HG02938 (cell line): Measurements from ENCODE around the gene RAB42.
A peak's percentile ranks its signal among the peaks of the same experiment; 100 is the strongest.
"Not testable (repeated sequence)": the region's sequence is repeated elsewhere in the genome, so short reads cannot be mapped to it uniquely, and the experiment has no call there.

Experiments
- ATAC-seq: cut with Tn5 transposase; IDR thresholded peaks from one replicate; pipeline ENCODE4 v1.9.1; 2021; ENCODE audit warnings: mild to moderate bottlenecking, moderate library complexity; ENCODE audit not compliant: unreplicated experiment

The RAB42 gene, protein sequence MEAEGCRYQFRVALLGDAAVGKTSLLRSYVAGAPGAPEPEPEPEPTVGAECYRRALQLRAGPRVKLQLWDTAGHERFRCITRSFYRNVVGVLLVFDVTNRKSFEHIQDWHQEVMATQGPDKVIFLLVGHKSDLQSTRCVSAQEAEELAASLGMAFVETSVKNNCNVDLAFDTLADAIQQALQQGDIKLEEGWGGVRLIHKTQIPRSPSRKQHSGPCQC

DNA sequence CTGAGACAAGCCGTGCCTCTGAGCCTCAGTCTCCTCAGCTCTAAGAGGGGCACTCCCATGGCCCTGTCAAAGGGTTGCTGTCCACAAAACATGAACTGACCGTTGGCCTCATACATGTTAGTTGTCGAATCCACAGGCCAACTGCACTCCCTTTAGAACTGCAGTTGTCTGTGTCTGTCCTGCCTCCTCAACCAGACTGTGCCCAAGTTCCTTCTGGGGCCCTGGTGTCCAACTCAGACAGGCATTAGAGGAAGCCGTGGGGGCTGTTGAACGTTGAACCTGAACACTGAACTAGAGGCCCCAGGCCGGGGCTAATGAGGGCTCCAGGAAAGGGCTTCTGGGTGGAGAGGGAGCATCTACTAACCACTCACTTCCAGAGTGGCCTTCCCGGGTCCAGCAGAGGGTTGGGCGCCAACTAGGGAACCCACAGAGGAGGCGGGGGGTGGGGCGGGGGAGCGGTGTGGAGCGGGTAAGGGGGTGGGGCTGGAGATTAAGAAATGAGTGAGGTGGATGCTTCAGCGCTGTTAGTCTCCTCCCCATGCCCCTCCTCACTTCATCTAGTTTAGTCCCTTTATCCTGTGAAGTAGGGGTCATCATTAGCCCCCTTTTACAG is at the start of gene RAB42:
Gene RAB42, plus strand, starts transcription at position 558 of the 613 bp plus-strand sequence. CDS start 247 bp downstream, outside the sequence.
- ATAC-seq, result no peak

DNA sequence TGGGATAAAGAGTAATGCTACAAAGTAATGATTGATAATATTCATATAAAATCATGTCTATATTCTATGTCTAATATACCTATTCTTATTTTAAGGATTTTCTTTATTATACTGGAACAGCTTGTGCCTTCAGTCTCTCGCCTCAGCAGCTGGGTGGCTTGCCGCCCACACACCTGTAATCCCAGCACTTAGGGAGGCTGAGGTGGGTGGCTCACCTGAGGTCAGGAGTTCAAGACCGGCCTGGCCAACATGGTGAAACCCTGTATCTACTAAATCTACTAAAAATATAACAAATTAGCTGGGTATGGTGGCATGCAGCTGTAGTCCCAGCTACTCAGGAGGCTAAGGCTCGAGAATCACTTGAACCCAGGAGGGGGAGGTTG is 46.8 kb upstream of the RAB42 start:
- ATAC-seq, result no peak

DNA sequence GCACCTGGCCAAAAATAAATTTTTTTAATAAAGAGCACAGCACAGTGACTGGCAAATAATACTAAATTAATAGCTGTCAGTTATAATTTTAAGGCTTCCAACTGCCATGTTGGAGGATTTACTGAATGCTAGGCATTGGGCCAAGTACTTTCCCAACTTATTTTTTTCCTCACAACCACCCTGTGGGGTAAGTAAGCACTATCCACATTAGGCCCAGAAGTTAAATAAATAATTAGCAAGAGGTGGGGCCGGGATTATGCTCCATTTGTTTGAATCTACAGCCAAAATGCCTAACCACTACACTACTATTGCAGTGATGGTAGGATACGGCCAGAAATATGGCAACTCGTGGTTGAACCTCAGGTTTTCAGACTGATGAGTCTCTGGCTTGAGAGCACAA is 43.7 kb upstream of the RAB42 start:
- ATAC-seq, result no peak

DNA sequence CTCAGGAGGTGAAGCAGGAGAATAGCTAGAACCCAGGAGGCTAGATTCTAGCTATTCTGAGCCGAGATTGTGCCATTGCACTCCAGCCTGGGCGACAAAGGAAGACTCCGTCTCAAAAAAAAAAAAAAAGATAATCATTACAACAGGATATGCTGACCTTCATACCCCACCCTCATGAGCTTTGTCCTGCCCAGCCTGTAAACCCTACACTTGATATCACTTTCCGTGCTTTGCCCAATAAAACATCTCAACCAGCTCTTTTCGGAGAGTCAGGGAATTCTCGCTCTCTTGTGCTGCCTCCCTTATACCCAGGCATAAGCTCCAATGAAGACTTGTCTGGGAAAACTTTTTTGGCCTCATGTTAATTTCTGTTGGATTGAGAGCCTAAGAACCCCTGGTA is 40.7 kb upstream of the RAB42 start:
- no peak for ATAC-seq

DNA sequence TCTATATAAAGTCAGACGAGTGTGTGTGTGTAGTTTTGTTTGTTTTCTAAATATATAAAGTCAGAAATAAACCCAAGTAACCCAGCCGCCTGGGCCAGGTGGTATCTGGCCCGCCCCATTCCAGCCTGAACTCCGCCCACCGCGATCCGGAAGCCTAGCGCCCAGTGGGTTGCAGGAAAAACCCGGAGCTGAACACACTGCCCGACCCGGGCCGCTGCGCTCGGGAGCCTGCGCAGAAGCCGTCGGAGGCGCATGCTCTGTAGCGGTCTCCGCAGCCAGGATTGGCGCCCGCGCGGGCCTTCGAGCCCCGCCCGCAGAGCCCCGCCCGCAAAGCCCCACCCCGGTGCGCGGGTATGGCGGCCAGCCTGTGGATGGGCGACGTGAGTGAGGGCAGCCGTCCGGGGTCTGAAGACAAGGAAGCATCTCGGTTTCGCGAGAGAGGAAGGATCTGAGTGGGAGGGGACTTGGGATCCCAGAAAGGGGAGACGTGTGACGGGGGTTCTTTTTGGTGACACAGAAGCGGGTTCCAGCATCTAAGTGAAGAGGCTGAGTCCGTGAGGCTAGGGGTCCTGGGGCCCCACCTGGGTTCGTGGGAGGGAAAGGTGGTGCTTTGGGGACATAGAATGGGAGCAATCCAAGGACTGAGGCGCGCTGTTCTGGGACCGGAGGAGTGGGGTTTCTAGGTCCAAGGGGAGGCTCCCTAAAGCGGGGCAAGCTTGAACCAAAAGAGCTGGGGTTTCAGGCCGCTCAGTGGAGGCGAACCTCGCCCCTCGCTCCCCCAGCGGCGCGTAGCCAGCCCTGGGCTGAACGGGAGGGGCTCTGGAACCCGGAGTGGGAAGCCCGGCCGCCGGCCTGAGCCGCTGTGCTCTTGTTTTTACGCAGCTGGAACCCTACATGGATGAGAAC is 39.1 kb upstream of the RAB42 start, which contains the start of gene TRNAU1AP:
Gene TRNAU1AP, plus strand, starts transcription at position 328 of the 906 bp plus-strand sequence. Its CDS starts 26 bp downstream, at position 354.
- ATAC-seq, result peak; percentile 85

DNA sequence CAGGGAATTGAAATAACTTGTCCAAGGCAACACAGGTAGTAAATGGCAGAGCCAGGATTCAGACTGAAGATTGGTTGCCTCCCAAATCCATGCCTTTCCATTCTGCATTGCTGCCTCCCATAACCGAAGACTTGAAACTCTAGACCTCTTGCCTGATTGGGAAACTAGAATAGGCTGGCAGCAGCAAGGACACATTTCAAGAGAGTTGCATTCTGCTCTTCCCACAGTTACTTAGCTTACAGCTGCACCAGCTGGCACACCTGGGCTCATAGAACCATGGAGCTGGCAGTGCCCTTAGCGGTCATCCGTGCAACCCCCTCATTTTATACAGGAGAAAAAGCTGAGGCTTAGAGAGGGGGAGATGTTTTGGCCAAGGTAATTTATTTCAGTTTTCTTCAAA is 31.2 kb upstream of the RAB42 start:
- no peak for ATAC-seq

DNA sequence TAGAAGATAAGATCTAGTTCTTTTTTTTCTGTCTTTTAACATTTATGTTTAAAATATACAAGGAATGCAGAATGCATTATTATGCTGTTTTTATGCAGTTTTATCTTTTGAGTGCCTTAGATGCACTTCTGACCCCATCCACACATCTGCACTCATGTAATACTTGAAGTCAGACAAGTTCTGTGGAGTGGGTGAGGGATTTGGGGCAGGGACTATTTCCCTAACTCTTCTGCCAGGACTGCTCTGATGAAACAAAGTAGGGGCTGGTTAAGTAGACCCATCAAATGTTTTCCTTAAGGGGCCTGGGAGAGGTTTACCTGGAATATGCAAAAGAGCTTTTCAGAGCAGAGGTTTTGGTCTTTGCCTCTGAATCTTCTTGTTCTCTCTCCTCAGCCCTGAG is 27.8 kb upstream of the RAB42 start:
- ATAC-seq, result no peak

DNA sequence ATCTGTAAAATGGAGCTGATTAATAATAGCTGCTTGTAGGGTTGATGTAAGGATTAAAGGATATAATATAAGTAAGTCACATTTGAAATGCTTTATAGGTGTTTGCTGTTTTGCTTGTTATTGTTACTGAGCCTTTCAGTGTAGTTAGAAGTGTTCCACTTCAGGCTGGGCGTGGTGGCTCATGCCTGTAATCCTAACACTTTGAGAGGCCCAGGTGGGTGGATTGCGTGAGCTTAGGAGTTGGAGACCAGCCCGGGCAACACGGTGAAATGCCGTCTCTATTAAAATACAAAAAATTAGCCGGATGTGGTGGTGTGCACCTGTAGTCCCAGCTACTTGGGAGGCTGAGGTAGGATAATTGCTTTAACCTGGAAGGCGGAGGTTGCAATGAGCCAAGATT is 27.0 kb upstream of the RAB42 start:
- ATAC-seq, result no peak

DNA sequence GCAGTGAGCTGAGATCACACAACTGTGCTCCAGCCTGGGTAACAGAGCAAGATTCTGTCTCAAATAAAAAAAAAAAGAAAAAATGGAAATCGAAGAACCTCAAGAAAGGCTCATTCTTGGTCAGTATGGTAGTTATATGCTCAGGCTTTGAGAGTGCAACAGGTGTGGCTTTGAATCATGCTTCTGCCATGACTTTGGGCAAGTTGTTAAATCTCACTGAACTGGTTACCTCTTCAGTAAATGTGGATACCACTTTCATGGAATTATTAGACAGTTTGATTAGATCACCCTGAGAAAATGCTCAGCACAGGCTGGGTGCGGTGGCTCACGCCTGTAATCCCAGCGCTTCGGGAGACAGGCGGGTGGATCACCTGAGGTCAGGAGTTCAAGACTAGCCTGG is 26.3 kb upstream of the RAB42 start:
- ATAC-seq, result no peak

DNA sequence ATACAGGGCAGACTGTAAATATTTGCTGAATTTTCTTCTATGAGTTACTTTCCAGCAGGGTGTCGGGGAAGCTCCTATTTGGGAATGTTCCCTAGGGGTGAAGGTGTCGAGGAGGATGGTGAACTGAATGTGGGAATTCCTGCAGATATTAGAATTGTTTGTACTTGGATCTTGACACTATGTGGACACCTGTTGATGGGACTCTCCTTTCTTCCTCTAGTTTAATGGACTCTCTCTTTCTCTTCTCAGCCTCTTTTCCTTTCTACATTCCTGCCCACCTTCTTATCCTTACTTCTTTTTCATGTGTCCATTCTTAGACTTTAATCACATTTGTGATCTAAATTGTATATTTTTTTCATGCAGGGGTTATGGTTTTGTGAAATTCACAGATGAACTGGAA is 25.1 kb upstream of the RAB42 start:
- ATAC-seq, result no peak

DNA sequence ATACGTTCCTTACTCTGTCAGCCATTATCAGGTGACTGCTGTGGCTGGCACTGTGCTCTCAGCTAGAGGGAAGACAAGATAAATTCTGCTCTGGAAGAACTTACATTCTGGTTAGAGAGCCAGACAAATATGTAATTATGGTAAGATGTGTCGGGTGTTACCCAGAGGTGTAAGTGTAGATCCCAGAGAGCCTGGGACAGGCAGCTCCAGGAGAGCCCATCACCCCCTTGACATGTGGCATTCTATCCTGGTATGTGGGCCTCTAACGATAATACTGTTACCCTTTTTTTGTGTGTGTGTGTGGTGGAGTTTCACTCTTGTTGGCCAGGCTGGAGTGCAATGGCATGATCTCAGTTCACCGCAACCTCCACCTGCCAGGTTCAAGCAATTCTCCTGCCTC is 20.2 kb upstream of the RAB42 start:
- ATAC-seq, result no peak

DNA sequence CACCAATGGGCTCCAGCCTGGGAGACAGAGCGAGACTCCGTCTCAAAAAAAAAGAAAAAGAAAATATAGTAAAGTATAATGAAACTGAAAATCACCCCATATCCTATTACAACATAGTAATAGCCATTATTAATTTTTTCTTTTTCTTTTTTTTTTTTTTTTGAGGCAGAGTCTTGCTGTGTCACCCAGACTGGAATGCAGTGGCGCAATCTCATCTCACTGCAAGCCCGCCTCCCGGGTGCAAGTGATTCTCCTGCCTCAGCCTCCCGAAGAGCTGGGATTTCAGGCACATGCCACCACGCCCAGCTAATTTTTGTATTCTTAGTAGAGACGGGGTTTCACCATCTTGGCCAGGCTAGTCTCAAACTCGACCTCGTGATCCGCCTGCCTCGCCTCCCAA is 19.2 kb upstream of the RAB42 start:
- ATAC-seq, result not testable (repeated sequence)

DNA sequence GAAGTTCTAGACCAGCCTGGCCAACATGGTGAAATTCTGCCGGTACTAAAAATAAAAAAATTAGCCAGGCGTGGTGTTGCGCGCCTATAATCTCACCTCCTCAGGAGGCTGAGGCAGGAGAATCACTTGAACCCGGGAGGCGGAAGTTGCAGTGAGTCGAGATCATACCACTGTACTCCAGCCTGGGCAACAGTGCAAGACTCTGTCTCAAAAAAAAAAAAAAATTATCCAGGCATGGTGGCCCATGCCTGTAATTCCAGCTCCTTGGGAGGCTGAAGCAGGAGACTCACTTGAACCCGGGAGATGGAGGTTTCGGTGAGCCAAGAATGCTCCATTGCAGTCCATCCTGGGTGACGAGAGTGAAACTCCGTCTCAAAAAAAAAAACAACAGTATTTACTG is 18.5 kb upstream of the RAB42 start:
- ATAC-seq, result no peak

DNA sequence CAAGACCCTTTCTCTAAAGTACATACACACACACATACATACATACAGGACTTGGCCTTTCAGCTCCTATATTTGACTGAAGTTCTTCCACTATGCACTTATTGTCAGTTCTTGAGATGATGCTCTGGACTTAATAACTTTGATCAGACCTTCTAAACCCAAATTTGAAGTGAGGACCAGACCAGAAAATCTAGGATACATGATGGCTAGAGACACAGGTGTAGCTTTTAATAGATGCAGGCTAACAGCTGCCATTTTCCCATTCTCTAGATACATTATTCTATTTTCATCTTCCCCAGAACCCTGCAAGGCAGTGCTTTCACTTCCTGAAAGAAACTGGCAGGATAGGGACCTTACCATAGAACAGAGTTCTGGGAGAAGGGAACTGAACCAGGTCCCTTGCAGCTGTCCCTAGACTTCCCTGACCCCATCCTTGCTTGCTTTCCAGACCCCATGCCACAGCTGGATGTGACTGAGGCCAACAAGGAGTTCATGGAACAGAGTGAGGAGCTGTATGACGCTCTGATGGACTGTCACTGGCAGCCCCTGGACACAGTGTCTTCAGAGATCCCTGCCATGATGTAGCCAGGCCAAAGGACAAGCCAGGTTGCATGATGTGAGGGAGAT is 14.9 kb upstream of the RAB42 start:
- ATAC-seq, result no peak

DNA sequence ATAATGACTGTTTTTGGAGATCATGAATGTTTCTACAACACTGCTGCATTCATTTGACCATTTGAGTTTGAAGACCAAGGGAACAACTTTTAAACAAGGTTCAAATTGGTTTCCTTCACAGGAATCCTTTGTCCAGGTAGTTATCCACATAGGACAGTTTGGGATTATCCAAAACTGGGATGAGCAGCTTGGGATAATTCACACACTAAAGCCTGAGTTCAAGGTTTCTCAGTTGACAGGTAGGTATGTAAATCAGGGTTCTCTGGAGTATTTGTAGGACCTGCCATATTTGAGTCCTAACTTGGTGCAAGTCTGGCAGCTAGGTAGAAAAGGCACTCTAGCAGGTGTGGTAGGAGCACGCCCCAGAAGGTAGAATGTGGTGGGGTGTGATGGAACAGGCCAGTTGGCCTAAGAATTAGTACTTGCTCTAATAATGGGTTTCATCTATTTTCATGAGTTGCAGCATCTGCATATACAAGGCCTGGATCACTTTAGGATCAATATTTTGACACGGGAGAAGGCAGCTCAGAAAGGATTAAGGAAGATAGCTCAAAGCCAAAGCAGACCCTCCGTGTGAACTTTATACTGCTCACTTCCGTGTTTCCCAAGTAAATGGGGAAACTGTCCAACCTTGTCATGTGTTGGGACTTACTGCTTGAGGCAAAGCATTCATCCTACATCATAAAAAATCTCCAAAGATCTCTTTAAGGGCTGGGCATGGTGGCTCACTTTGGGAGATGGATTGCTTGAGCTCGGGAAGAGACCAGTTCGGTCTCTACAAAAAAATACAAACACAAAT is 14.1 kb upstream of the RAB42 start:
- no peak for ATAC-seq

DNA sequence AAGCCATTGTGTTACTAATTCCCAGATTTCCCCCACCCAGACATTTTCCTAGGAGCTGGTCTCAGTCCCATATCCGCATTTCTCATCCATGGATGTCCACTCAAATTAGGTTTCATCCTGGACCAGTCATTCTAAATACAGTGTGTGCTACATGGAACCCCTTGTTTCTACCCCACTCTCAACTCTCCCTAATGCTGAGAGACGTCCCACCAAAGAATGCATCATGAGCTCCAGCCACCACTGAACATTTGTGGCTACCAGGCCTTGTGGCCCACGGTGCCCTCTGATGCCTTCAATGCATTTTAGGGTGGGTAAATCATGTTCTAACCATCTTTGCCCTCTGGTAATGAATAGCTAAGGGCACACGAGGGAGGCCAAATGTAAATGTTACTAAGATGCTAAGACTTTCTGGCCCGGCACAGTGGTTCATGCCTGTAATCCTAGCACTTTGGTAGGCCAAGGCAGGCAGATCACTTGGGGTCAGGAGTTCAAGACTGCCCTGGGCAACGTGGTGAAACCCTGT is 13.3 kb upstream of the RAB42 start:
- ATAC-seq, result no peak

DNA sequence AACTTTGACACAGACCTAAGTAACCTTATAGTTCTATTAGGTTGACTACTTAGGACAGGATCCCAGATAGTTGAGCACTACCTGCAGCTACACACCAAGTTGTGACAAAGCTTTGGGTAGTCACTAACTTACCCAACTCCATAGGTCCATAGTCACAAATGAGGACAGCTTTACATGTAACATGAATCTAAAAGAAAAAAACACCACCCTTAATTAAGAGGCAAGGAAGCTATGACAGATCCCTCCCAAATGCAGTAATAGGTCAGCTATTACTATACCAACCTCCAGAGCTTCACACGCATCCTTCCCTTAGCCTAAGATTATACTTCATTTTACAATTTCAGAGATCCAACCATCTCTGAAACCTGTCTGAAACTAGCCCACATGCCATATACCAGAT is 12.7 kb upstream of the RAB42 start:
- no peak for ATAC-seq

DNA sequence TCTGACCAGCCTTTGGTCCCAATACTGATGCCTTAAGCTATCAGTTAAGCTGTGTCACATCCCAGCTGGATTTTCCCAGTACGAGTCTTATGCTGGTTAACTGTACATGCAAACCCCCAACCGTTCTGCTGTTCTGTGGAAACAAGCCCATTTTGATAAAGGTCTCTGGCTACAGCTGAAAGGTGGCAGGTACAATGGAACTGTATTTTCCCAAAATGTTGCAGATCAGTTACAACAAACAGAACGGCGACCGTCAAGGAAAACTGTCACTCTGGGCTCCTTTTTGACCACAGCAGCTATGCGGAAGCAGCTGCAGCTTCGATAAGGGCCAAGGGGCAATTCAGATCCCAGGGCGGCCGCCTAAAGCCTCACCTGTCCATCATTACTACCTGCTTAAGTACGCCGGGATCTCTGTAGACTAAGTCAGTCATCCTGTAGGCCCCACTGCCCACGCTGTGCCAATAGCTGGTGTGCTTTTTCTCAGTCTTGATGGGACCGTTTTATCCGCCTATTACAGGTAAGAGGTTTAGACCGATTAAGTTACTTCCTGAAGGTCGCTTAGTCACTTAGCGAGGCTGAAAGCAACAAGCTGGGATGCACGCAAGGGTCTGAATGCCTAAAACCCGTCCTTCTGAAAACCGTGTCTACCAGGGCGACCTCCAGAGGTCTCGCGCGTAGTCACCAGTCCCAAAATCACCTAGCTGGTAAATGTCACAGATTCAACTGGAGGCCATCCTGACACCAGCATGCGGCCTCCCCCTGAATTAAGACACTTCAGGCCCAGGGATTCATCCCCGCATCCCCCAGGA is 11.1 kb upstream of the RAB42 start:
- ATAC-seq, result no peak

DNA sequence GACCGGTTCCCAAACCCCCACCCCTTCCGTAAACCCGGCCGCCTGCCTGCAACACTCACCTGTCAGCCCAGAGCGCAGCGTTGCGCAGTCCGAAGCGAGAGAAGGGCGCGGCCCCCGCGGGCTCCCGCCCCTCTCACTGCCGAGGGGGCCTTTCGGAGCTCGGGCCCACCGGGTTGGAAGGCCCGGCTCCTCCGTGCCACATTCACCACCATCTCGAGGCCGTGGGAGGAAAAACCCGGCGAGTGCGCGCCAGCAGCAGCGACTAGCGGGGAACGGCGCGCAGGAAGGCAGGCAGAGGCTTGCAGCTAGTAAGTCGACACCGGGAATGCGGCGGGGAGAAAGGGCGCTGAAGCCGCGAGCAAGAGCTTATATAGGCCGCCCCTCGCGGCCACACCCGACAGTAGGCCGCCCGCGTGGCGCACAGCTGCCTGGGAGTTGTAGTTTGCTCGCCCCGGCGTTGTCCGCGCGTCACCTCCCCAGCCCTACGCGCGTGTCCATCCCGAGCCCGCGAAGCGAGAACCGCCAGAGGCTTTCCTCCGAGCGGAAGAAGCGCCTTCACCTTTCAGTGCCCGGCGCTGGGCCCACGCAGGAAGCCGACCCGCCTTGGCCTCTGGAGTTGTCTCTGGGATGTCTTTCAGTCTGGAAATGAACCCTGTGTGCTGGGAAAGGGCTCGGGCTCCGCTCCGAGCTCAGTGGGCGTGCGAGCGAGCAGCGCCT is 10.4 kb upstream of the RAB42 start:
- ATAC-seq, result peak; percentile 68
